Common myeloid progenitor, CD34-positive (primary cell): ENCODE results near the gene WWC2.

Experiments
- CTCF ChIA-PET: fragments of 350-600 bp; sonication (Branson Sonifier 250); formaldehyde crosslinking; loops from one replicate; lab custom pipeline; 2021; ENCODE audit warnings: antibody characterized with exemption; lab: Charles Lee
- POLR2A ChIA-PET: fragments of 350-600 bp; sonication (Branson Sonifier 250); formaldehyde crosslinking; loops from one replicate; lab custom pipeline; 2021; ENCODE audit warnings: antibody characterized with exemption; lab: Charles Lee
- DNase-seq, 3 donors: peaks; one replicate each; pipeline versions ENCODE4 v3.0.0 to v3.0.0-alpha.2; 2013
- H3K27ac ChIP-seq, 2 experiments: 1 replicate in 1 of 2; 2 replicates in 1 of 2; pipeline ENCODE4 v1.7.0; 2013; ENCODE audit warnings: inconsistent platforms in 2 of 2, low read length in 2 of 2, mild to moderate bottlenecking in 2 of 2, low read depth in 1 of 2, moderate library complexity in 1 of 2; ENCODE audit not compliant: severe bottlenecking in 2 of 2, insufficient read depth in 1 of 2, poor library complexity in 1 of 2
- H3K27me3 ChIP-seq, 5 experiments: replicated peaks in 2 of 5; 1 replicate in 3 of 5; 2 replicates in 2 of 5; pipeline versions ENCODE4 v1.6.1 to v1.7.0; 2013; ENCODE audit warnings: low read length in 4 of 5, mild to moderate bottlenecking in 2 of 5, moderate library complexity in 2 of 5, inconsistent platforms in 1 of 5; ENCODE audit not compliant: insufficient read depth in 5 of 5, control insufficient read depth in 4 of 5
- H3K36me3 ChIP-seq, 4 experiments: 1 replicate in 2 of 4; 2 replicates in 2 of 4; pipeline versions ENCODE4 v1.6.1 to v1.7.0; 2013; ENCODE audit warnings: low read length in 3 of 4, control low read depth in 1 of 4, mild to moderate bottlenecking in 1 of 4; ENCODE audit not compliant: control insufficient read depth in 4 of 4, insufficient read depth in 4 of 4
- H3K4me1 ChIP-seq, 4 experiments: 1 replicate in 3 of 4; 2 replicates in 1 of 4; pipeline versions ENCODE4 v1.6.1 to v1.7.1; 2013; ENCODE audit warnings: low read length in 3 of 4, mild to moderate bottlenecking in 3 of 4, control low read depth in 1 of 4, inconsistent platforms in 1 of 4, moderate library complexity in 1 of 4; ENCODE audit not compliant: control insufficient read depth in 4 of 4, insufficient read depth in 4 of 4; ENCODE audit errors: control extremely low read depth in 1 of 4
- H3K4me3 ChIP-seq, 7 experiments: 1 replicate in 4 of 7; 2 replicates in 3 of 7; pipeline versions ENCODE4 v1.5.1 to v1.7.0; 2013; ENCODE audit warnings: mild to moderate bottlenecking in 7 of 7, low read length in 6 of 7, moderate library complexity in 6 of 7, inconsistent platforms in 2 of 7, low read depth in 2 of 7, control low read depth in 1 of 7; ENCODE audit not compliant: insufficient read depth in 4 of 7, control insufficient read depth in 1 of 7; ENCODE audit errors: extremely low read depth in 1 of 7
- H3K9me3 ChIP-seq, 5 experiments: 1 replicate in 4 of 5; 2 replicates in 1 of 5; pipeline versions ENCODE4 v1.6.1 to v1.7.1; 2013; ENCODE audit warnings: low read length in 4 of 5, mild to moderate bottlenecking in 2 of 5, inconsistent platforms in 1 of 5, low read depth in 1 of 5, moderate library complexity in 1 of 5; ENCODE audit not compliant: control insufficient read depth in 4 of 5, insufficient read depth in 2 of 5; ENCODE audit errors: control extremely low read depth in 1 of 5
- WGBS: methylation state at CpG from one replicate; pipeline ENCODE4 v1.1.5; 2013; ENCODE audit not compliant: insufficient coverage; 5-methylcytosine and 5-hydroxymethylcytosine counted together

WWC2 gene

DNA sequence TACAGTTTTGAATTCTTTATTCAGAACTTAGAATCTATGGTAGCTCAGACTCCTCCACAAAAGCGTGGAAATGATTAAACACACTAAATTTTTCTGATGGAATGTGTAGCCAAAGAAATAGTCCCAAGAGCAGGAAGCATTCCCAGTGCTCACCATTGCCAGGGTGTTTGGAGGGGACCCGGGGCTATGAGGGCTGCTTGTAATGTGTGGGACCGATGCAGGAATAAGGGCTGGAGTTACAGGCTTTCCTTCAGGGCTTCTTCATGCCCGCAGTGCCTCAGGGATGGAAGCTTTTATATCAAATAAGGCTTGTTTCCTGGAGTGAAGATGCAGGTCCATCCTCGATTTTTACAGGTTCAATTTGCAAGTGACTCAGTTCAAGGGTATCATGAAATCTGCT lies 25.8 kb downstream of the WWC2 start:
- H3K4me1 ChIP-seq: no peaks in the 10 kb centered on the region
- no peaks in the 10 kb centered on the region for H3K36me3 ChIP-seq
- no peak overlapping the region for H3K4me3 ChIP-seq
- no peaks in the 10 kb centered on the region for H3K9me3 ChIP-seq
- ChIA-PET POLR2A (no interaction called here), CTCF (no interaction called here)
- no peak overlapping the region for H3K27ac ChIP-seq
- 96% methylated on average over 5 of the region's 5 CpGs for WGBS
- DNase-seq: no peak
- no peaks in the 10 kb centered on the region for H3K27me3 ChIP-seq

DNA sequence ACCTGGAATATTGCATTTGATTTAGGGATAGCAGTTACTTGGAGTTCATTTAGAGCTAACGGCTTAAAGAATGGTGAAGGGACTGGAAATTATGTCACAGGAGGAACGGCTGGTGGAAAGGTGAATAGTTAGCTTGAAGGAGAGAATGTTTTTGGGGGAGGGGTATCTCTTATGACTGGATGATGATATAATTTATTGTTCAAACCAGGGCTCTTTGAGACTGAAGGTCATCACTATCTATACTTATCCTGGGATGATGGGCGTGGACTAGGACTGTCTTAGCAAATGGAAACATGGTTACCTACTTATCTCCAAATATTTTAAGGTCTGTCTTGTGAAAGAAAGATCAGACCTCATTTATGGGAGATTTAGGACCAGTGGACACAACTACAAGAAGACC lies 30.1 kb downstream of the WWC2 start:
- Histone ChIP-seq H3K27me3 (no peaks in the 10 kb centered on the region), H3K4me3 (no peak overlapping the region), H3K4me1 (no peaks in the 10 kb centered on the region), H3K36me3 (no peaks in the 10 kb centered on the region), H3K9me3 (no peaks in the 10 kb centered on the region), H3K27ac (no peak overlapping the region)
- WGBS: 100% methylated on average over 2 of the region's 3 CpGs
- POLR2A ChIA-PET: no interaction called here
- no peak for DNase-seq
- CTCF ChIA-PET: no interaction called here

DNA sequence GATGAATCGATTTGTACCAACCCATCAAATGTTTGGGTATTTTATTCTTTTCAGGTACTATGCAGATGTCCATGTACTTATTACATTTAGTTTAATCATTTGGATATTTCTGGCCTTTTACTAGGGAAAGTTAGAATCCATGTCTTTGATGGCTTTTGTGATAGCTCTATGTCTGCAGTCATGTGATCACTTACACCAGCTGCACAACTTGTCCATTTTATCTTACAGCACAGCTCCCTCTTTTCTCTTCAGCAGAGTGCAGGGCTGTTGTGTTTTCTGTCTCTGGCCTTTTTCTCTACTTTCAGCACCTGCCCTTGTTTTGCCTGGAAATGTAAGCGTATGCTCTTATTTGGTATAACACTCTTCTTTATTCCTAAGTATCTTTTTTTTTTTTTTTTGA lies 30.6 kb downstream of the WWC2 start:
- no peaks in the 10 kb centered on the region for H3K36me3 ChIP-seq
- no peaks in the 10 kb centered on the region for H3K4me1 ChIP-seq
- no peaks in the 10 kb centered on the region for H3K27me3 ChIP-seq
- no CpG with 5 or more reads among the region's 2 CpGs for WGBS
- H3K9me3 ChIP-seq: no peaks in the 10 kb centered on the region
- ChIA-PET CTCF (no interaction called here), POLR2A (no interaction called here)
- H3K4me3 ChIP-seq: no peak overlapping the region
- DNase-seq: no peak
- H3K27ac ChIP-seq: no peak overlapping the region

DNA sequence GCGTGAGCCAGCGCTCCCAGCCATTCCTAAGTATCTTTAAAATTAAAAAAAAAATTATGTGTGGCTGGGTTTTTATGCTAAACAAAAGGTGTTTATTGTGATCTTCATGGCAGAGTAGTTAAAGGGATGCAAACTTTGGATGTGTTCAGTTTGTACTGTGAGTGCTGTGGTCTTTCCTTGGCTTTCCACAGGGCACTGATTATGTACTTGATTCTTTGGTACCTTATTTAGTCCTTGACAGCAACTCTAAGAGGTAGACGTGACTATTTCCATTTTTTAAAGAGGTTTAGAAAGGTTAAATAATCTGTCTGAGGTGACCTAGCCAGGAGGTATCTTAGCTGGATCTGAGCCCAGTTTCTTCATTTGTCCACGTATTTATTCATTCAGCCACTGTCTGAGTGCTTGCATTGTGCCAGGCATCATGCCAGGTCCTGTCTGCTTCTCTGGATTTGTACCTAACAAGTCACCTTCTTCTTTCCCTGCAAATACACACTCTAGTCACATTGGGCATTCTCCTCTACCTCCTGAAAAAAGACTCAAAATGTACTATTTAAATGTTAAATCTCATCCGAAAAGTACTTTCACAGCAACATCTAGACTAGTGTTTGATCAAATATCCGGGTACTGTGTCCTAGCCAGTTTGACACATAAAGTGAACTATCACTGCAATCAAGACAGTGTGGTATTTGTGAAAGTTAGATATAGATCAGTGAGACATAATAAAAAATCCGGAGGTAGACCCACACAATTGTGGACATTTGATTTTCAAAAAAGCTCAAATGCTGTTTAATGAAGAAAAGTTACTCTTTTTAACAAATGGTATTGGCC lies 31.5 kb downstream of the WWC2 start:
- POLR2A ChIA-PET: no interaction called here
- H3K4me3 ChIP-seq: no peak overlapping the region
- no peak for DNase-seq
- no peaks in the 10 kb centered on the region for H3K27me3 ChIP-seq
- H3K27ac ChIP-seq: no peak overlapping the region
- no peaks in the 10 kb centered on the region for H3K36me3 ChIP-seq
- CTCF ChIA-PET: interaction anchor here (1.0 kb wide), 1 partner anchor 132 kb away, joined by 3 read pairs; no protein-coding TSS in a partner anchor
- no peaks in the 10 kb centered on the region for H3K4me1 ChIP-seq
- WGBS: 21% methylated on average over 1 of the region's 7 CpGs
- H3K9me3 ChIP-seq: no peaks in the 10 kb centered on the region

DNA sequence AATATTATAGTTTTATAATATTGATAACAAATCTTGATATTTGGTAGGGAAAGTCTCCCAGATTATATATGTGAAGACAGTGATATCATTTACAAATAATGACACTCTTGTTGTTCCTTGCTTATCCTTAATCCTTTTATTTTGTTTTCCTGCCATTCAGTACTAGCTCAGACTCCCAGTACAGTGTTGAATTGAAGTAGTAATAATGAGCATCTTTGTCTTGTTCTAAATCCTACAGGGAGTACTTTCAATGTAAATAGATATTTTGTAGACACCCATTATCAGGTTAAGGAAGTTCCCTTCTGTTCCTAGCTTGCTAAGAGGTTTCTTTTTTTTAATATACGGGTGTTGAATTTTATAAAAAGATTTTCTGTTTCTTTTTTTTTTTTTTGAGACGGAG lies 33.0 kb downstream of the WWC2 start:
- no peak for DNase-seq
- ChIA-PET CTCF (interaction anchor here (0.6 kb wide), 1 partner anchor 58 kb away, joined by 3 read pairs; no protein-coding TSS in a partner anchor), POLR2A (no interaction called here)
- Histone ChIP-seq H3K4me1 (no peaks in the 10 kb centered on the region), H3K4me3 (no peak overlapping the region), H3K27me3 (no peaks in the 10 kb centered on the region), H3K36me3 (no peaks in the 10 kb centered on the region), H3K27ac (no peak overlapping the region), H3K9me3 (no peaks in the 10 kb centered on the region)
- no CpG with 5 or more reads among the region's 2 CpGs for WGBS

DNA sequence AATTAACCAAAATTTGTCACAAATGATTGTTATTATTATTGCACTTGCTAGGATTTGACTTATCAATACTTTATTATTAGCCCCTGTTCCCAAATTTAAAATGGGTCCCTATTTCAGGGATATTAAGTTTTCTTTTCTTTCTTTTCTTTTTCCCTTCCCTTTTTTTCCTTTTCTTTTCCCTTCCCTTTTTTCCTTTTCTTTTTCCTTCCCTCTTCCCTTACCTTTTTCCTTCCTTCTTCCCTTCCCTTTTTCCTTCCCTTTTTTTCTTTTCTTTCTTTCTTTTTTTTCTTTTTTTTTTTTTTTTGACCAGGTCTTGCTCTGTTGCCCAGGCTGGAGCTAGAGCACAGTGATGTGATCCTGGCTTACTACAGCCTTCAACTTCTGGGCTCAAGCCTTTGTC lies 33.8 kb downstream of the WWC2 start:
- ChIA-PET CTCF (interaction anchor here (0.6 kb wide), 1 partner anchor 59 kb away, joined by 3 read pairs; no protein-coding TSS in a partner anchor), POLR2A (no interaction called here)
- DNase-seq: no peak
- no peaks in the 10 kb centered on the region for H3K4me1 ChIP-seq
- H3K4me3 ChIP-seq: no peak overlapping the region
- no peaks in the 10 kb centered on the region for H3K9me3 ChIP-seq
- H3K36me3 ChIP-seq: no peaks in the 10 kb centered on the region
- H3K27ac ChIP-seq: no peak overlapping the region
- no peaks in the 10 kb centered on the region for H3K27me3 ChIP-seq

DNA sequence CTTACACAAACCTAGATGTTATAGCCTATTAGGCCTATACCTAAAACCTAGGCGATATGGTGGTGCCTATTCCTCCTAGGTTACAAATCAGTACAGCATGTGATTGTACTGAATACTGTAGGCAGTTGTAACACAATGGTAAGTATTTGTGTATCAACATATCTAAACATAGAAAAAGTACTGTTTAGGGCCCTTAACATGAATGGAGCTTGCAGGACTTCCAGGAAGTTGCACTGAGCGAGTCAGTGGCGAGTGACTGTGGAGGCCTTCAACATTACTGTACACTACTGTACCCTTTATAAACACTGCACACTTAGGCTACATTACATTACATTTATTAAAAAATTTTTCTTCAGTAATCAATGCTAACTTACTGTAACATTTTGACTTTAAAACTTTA lies 37.8 kb downstream of the WWC2 start:
- Histone ChIP-seq H3K36me3 (no peaks in the 10 kb centered on the region), H3K4me3 (no peak overlapping the region), H3K27ac (no peak overlapping the region), H3K27me3 (no peaks in the 10 kb centered on the region), H3K4me1 (peaks cover 0 to 4% (median 1%) of the 10 kb centered on the region in 4 experiments), H3K9me3 (no peaks in the 10 kb centered on the region)
- ChIA-PET POLR2A (no interaction called here), CTCF (interaction anchor here (1.5 kb wide), 1 partner anchor 200 kb away, joined by 4 read pairs; no protein-coding TSS in a partner anchor)
- no peak for DNase-seq
- no CpG with 5 or more reads among the region's 3 CpGs for WGBS
